IMR-90 (cell line): Measurements from ENCODE around the gene PARD3. TPM values are rescaled to one million over a fixed set of nuclear protein-coding genes. Genes with fewer than 3 reads are reported as not detected.
A peak's percentile ranks its signal among the peaks of the same experiment; 100 is the strongest.

Source experiments
- ATAC-seq: fragments of 200-7000 bp; cut with Tn5 transposase; 2 replicates; pipeline ENCODE4 v1.9.1; 2020; ENCODE audit warnings: low read depth, mild to moderate bottlenecking, moderate library complexity
- BruUV-seq: library from RNA; stranded (reverse); fragments of 400-500 nt; replicated peaks from 2 replicates; lab custom pipeline; 2021; lab: Mats Ljungman, UMichigan
- CTCF ChIA-PET: fragments of 300-600 bp; formaldehyde crosslinking; extraction: SDS; loops from one replicate; lab custom pipeline; 2021; ENCODE audit warnings: antibody characterized with exemption; lab: Yijun Ruan, JAX
- POLR2A ChIA-PET: fragments of 300-600 bp; sonication (Branson Sonifier 250); formaldehyde crosslinking; loops from one replicate; lab custom pipeline; 2022; ENCODE audit warnings: antibody characterized with exemption; ENCODE audit not compliant: unreplicated experiment; lab: Charles Lee
- DNase-seq: peaks from one replicate; pipeline ENCODE4 v3.0.0; 2013
- H2AFZ ChIP-seq: replicated peaks from 2 replicates; pipeline ENCODE3; 2013; ENCODE audit warnings: low read length, mild to moderate bottlenecking; ENCODE audit not compliant: poor library complexity
- H2AK5ac ChIP-seq: 2 replicates; pipeline ENCODE4 v1.6.1; 2013; ENCODE audit warnings: low read depth, low read length, inconsistent platforms
- H2AK9ac ChIP-seq: replicated peaks from 2 replicates; pipeline ENCODE3; 2013; ENCODE audit warnings: mild to moderate bottlenecking, low read depth, low read length, moderate library complexity; ENCODE audit not compliant: poor library complexity
- H2BK120ac ChIP-seq: 2 replicates; pipeline ENCODE4 v1.6.1; 2013; ENCODE audit warnings: low read depth, low read length, inconsistent platforms
- H2BK15ac ChIP-seq: 3 replicates; pipeline ENCODE4 v1.6.1; 2013; ENCODE audit warnings: low read depth, low read length, inconsistent platforms
- H2BK20ac ChIP-seq: 2 replicates; pipeline ENCODE4 v1.6.1; 2013; ENCODE audit warnings: low read depth, mild to moderate bottlenecking, inconsistent platforms, low read length, moderate library complexity
- H2BK5ac ChIP-seq: 2 replicates; pipeline ENCODE4 v1.6.1; 2013; ENCODE audit warnings: mild to moderate bottlenecking, low read depth, low read length, inconsistent platforms; ENCODE audit not compliant: poor library complexity, severe bottlenecking
- H3K14ac ChIP-seq: replicated peaks from 2 replicates; pipeline ENCODE4 v1.6.1; 2013; ENCODE audit warnings: low read depth, low read length, inconsistent platforms
- H3K18ac ChIP-seq: 2 replicates; pipeline ENCODE4 v1.6.1; 2013; ENCODE audit warnings: low read depth, low read length, control low read depth
- H3K23ac ChIP-seq: 2 replicates; pipeline ENCODE4 v1.6.1; 2013; ENCODE audit warnings: low read depth, low read length, inconsistent platforms
- H3K27ac ChIP-seq: 2 replicates; pipeline ENCODE4 v1.5.1; 2013; ENCODE audit warnings: mild to moderate bottlenecking, control low read depth, low read length; ENCODE audit not compliant: insufficient read depth
- H3K27me3 ChIP-seq: 2 replicates; pipeline ENCODE4 v1.6.1; 2013; ENCODE audit warnings: low read length; ENCODE audit not compliant: control insufficient read depth, insufficient read depth
- H3K36me3 ChIP-seq: 2 replicates; pipeline ENCODE4 v1.6.1; 2013; ENCODE audit warnings: low read length, mixed read lengths; ENCODE audit not compliant: control insufficient read depth, insufficient read depth
- H3K4ac ChIP-seq: 2 replicates; pipeline ENCODE4 v1.6.1; 2013; ENCODE audit warnings: low read depth, low read length, inconsistent platforms
- H3K4me1 ChIP-seq: 2 replicates; pipeline ENCODE4 v1.6.1; 2013; ENCODE audit warnings: low read length, mixed read lengths; ENCODE audit not compliant: control insufficient read depth, insufficient read depth
- H3K4me2 ChIP-seq: 2 replicates; pipeline ENCODE4 v1.6.1; 2013; ENCODE audit warnings: low read depth, mild to moderate bottlenecking, control low read depth, low read length, moderate library complexity
- H3K4me3 ChIP-seq: 2 replicates; pipeline ENCODE4 v1.5.1; 2013; ENCODE audit warnings: low read depth, mild to moderate bottlenecking, control low read depth, low read length, moderate library complexity; ENCODE audit not compliant: insufficient read depth
- H3K56ac ChIP-seq: 2 replicates; pipeline ENCODE4 v1.6.1; 2013; ENCODE audit warnings: low read length, inconsistent platforms; ENCODE audit not compliant: insufficient read depth; ENCODE audit errors: extremely low read depth
- H3K79me1 ChIP-seq, 2 experiments: 2 replicates each; pipeline ENCODE4 v1.6.1; 2013; ENCODE audit warnings: low read length in 2 of 2, inconsistent platforms in 1 of 2, low read depth in 1 of 2
- H3K9ac ChIP-seq: 2 replicates; pipeline ENCODE4 v1.6.1; 2013; ENCODE audit warnings: low read depth, low read length, control low read depth
- H3K9me1 ChIP-seq: 2 replicates; pipeline ENCODE4 v1.6.1; 2013; ENCODE audit warnings: low read length, inconsistent platforms; ENCODE audit not compliant: insufficient read depth
- H3K9me3 ChIP-seq: 2 replicates; pipeline ENCODE4 v1.6.1; 2013; ENCODE audit warnings: low read length; ENCODE audit not compliant: control insufficient read depth, insufficient read depth
- H4K20me1 ChIP-seq: 2 replicates; pipeline ENCODE4 v1.6.1; 2013; ENCODE audit warnings: low read length, inconsistent platforms; ENCODE audit not compliant: insufficient read depth
- H4K5ac ChIP-seq: 2 replicates; pipeline ENCODE4 v1.6.1; 2013; ENCODE audit warnings: mild to moderate bottlenecking, low read depth, low read length, control low read depth
- H4K8ac ChIP-seq, 2 experiments: 2 replicates each; pipeline ENCODE4 v1.6.1; 2013; ENCODE audit warnings: low read depth in 2 of 2, low read length in 2 of 2, control low read depth in 1 of 2, inconsistent platforms in 1 of 2
- H4K91ac ChIP-seq: 2 replicates; pipeline ENCODE4 v1.6.1; 2013; ENCODE audit warnings: low read depth, low read length, inconsistent platforms; ENCODE audit not compliant: insufficient read depth
- CEBPB ChIP-seq: IDR thresholded peaks from 2 replicates; pipeline ENCODE4 v1.6.1; 2012; ENCODE audit warnings: low read depth, low read length, improper control_type of control experiment
- CTCF ChIP-seq: conservative IDR thresholded peaks from 2 replicates; pipeline ENCODE4 v1.5.1; 2012; ENCODE audit warnings: mild to moderate bottlenecking, low read depth, low read length, improper control_type of control experiment
- MAFK ChIP-seq: IDR thresholded peaks from 2 replicates; pipeline ENCODE4 v1.6.1; 2012; ENCODE audit warnings: low read depth, low read length, improper control_type of control experiment
- NFE2L2 ChIP-seq: fragments of 150-350 bp; IDR thresholded peaks from 2 replicates; pipeline ENCODE4 v1.6.1; 2016; ENCODE audit warnings: low read depth, mild to moderate bottlenecking, low read length
- RCOR1 ChIP-seq: IDR thresholded peaks from 2 replicates; pipeline ENCODE4 v1.6.1; 2012; ENCODE audit warnings: mild to moderate bottlenecking, low read length, improper control_type of control experiment; ENCODE audit not compliant: insufficient replicate concordance
- RFX5 ChIP-seq: IDR thresholded peaks from 2 replicates; pipeline ENCODE4 v1.8.0; 2012; ENCODE audit warnings: low read depth, mild to moderate bottlenecking, low read length, moderate library complexity
- SMC3 ChIP-seq: fragments of 150-350 bp; IDR thresholded peaks from 2 replicates; pipeline ENCODE4 v1.6.1; 2016; ENCODE audit warnings: low read depth, mild to moderate bottlenecking, antibody characterized with exemption, low read length, moderate library complexity
- USF2 ChIP-seq: fragments of 150-350 bp; IDR thresholded peaks from 2 replicates; pipeline ENCODE4 v1.6.1; 2017; ENCODE audit warnings: mild to moderate bottlenecking, antibody characterized with exemption, low read length, low read depth
- whole genome bisulfite sequencing, 2 experiments: methylation state at CpG; one replicate each; pipeline versions ENCODE4 v1.1.5 to v1.1.7; 2013; ENCODE audit warnings: missing lambda C conversion rate in 2 of 2; ENCODE audit not compliant: insufficient read length in 1 of 2; ENCODE audit errors: extremely low coverage in 2 of 2; 5-methylcytosine and 5-hydroxymethylcytosine counted together
- dilution Hi-C: fragments of 300-500 bp; cut with HindIII; formaldehyde crosslinking; loops from one replicate; pipeline ENCODE4 v1.14.3; 2018; ENCODE audit warnings: low sequenced_read_pairs; ENCODE audit not compliant: unreplicated experiment
- in situ Hi-C: fragments of 300-500 bp; cut with MboI; formaldehyde crosslinking; loops from 3 replicates; pipeline ENCODE4 v1.14.3; 2019; ENCODE audit warnings: low sequenced_read_pairs, inconsistent platforms, mixed read lengths
- intact Hi-C: fragments of 100-400 bp; cut with micrococcal nuclease; formaldehyde crosslinking; loops from 2 replicates; pipeline ENCODE4 v1.10.0; 2022
- polyA plus RNA-seq, 3 experiments: library from polyadenylated mRNA; depleted of rRNA; stranded (reverse); fragments of >200 nt; gene quantifications; 2 replicates each; pipeline ENCODE4 v1.2.3, GENCODE V29; 2012; ENCODE audit warnings: low replicate concordance in 1 of 3
- total RNA-seq: library from RNA; depleted of rRNA; stranded (reverse); fragments of >200 nt; gene quantifications from 2 replicates; pipeline ENCODE4 v1.2.3, GENCODE V29; 2012
- TF ChIP-seq, protein P1 (sequence below): fragments of 150-350 bp; IDR thresholded peaks from 2 replicates; pipeline ENCODE4 v1.6.1; 2016; ENCODE audit warnings: low read depth, mild to moderate bottlenecking, low read length, moderate library complexity, borderline replicate concordance

Gene PARD3
- total and polyA plus RNA-seq, 2 of the 4 experiments (the other 2 are of a cell fraction), result 14.6 to 37.5 TPM

DNA sequence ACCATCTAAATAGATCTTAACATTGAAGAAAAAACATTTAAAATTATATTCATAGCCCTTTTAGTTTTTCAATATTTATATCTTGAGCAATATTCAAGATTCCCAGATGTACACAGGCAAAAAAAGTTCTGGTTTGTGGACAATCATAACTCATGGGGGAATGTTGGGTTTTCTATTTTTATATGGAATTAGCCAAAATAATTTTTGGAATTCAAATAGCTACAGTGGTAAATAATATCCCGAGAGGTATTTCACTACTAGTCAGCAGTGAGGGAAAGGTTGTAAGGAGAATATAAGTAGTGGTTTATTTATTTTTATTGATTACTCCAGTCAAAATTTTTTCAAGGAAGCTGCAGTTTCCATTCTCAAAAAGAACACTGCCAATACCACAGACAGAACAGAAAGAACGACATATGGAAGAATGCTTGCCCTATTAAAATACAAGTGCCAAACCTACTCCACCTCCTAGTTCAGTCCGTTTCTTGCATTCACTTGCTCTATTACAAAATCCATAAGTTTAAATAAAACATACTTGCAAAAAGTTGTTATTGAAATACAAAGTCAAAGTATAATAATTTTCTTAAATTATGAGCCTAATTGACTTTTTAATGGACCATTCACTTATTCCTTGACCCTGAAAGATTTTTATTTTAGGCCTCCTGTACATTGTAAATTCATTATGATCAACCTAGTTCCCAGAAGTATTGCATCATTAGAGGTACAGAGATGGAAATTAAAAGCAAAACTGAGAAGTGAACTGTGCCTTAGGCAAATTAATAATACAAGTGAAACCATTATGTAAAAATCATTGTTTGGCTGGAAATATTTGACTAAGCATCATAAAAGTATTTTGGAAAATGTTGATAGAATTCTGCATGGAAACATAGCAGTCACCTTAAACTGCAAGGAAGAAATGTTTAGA, 533.2 kb downstream of the PARD3 start:
- no peaks in the 10 kb centered on the region for H3K9me3 ChIP-seq
- in situ Hi-C loops (no loop called here), intact Hi-C loops (no loop called here), dilution Hi-C loops (no loop called here)
- no peak overlapping the region for H3K4me3 ChIP-seq
- H3K36me3 ChIP-seq, result no peaks in the 10 kb centered on the region
- H3K9me1 ChIP-seq, result peaks cover 13% of the 10 kb centered on the region
- peak overlapping the region; percentile 95; the same call in 2 of the 3 replicates for H2BK15ac ChIP-seq
- no peak overlapping the region; the same call in 1 of the 2 replicates for H4K91ac ChIP-seq
- no peak overlapping the region for H3K56ac ChIP-seq
- ATAC-seq (no peak), DNase-seq (no peak)
- H3K79me1 ChIP-seq, result no peaks in the 10 kb centered on the region
- H3K27ac ChIP-seq, result no peak overlapping the region
- H2AK9ac ChIP-seq, result no peak overlapping the region
- H3K23ac ChIP-seq, result peak overlapping the region; percentile 95; the same call in 1 of the 2 replicates
- peak overlapping the region; percentile 94; the same call in 1 of the 2 replicates for H3K14ac ChIP-seq
- H4K8ac ChIP-seq, result peak overlapping the region; percentile 54 to 59; a peak in 3 of 4 replicates
- BruUV-seq, result no TSS peak
- peaks cover 4% of the 10 kb centered on the region; the same call in 1 of the 2 replicates for H4K20me1 ChIP-seq
- H2BK5ac ChIP-seq, result peak overlapping the region; percentile 85
- no peak overlapping the region for H2AFZ ChIP-seq
- peak overlapping the region; percentile 96 for H2BK120ac ChIP-seq
- no CpG with 5 or more reads among the region's 3 CpGs for WGBS, 2 experiments
- H2BK20ac ChIP-seq, result no peak overlapping the region
- POLR2A ChIA-PET, result no interaction called here
- no peak overlapping the region for H3K4ac ChIP-seq
- no peak overlapping the region for H3K9ac ChIP-seq
- CTCF ChIA-PET, result interaction anchor here (0.9 kb wide), 1 partner anchor 75 kb away, joined by 5 read pairs; no protein-coding TSS in a partner anchor
- no peak overlapping the region for H4K5ac ChIP-seq
- H2AK5ac ChIP-seq, result no peak overlapping the region
- H3K4me1 ChIP-seq, result peaks cover 11% of the 10 kb centered on the region
- TF ChIP-seq, protein P1, sequence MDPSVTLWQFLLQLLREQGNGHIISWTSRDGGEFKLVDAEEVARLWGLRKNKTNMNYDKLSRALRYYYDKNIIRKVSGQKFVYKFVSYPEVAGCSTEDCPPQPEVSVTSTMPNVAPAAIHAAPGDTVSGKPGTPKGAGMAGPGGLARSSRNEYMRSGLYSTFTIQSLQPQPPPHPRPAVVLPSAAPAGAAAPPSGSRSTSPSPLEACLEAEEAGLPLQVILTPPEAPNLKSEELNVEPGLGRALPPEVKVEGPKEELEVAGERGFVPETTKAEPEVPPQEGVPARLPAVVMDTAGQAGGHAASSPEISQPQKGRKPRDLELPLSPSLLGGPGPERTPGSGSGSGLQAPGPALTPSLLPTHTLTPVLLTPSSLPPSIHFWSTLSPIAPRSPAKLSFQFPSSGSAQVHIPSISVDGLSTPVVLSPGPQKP, result no peak
- no peak for TF ChIP-seq USF2
- no peak for TF ChIP-seq CTCF
- no peak for TF ChIP-seq RCOR1
- no peak for TF ChIP-seq NFE2L2
- peak; percentile 63 for TF ChIP-seq CEBPB
- TF ChIP-seq SMC3, result no peak
- no peak for TF ChIP-seq MAFK
- no peak for TF ChIP-seq RFX5
- H3K18ac ChIP-seq, result no peak overlapping the region; the same call in 1 of the 2 replicates
- H3K27me3 ChIP-seq, result no peaks in the 10 kb centered on the region
- no peak overlapping the region for H3K4me2 ChIP-seq
